H1 (cell line): ENCODE data around the gene ELMOD1. TPM values are rescaled to one million over a fixed set of nuclear protein-coding genes. Genes with fewer than 3 reads are reported as not detected.

ENCODE experiments used
- CTCF ChIA-PET: fragments of 300-600 bp; sonication (Branson Sonifier 250); formaldehyde crosslinking; loops from one replicate; lab custom pipeline; 2021; ENCODE audit not compliant: partially characterized antibody; lab: Charles Lee
- POLR2A ChIA-PET: fragments of 300-600 bp; sonication (Branson Sonifier 250); formaldehyde crosslinking; loops from one replicate; lab custom pipeline; 2021; ENCODE audit warnings: inconsistent platforms; ENCODE audit not compliant: partially characterized antibody; lab: Charles Lee
- DNase-seq, 2 experiments: peaks; one replicate each; pipeline versions ENCODE4 v3.0.0 to v3.0.0-alpha.2; 2010 to 2022; ENCODE audit warnings: low spot score in 2 of 2, low read depth in 1 of 2, mixed read lengths in 1 of 2
- FAIRE-seq: peaks from 2 replicates; lab custom pipeline; 2011; peaks lifted over from hg19 to GRCh38; lab: Jason Lieb, UNC
- H2AFZ ChIP-seq: 2 replicates; pipeline ENCODE4 v1.8.1; 2012; ENCODE audit warnings: low read length, inconsistent platforms
- H2AK5ac ChIP-seq: 2 replicates; pipeline ENCODE4 v1.6.1; 2013; ENCODE audit warnings: low read depth, low read length
- H2BK120ac ChIP-seq: replicated peaks from 2 replicates; pipeline ENCODE3; 2013; ENCODE audit warnings: low read depth, low read length, inconsistent platforms
- H2BK12ac ChIP-seq: 2 replicates; pipeline ENCODE4 v1.6.1; 2013; ENCODE audit warnings: low read depth, low read length
- H2BK15ac ChIP-seq: 2 replicates; pipeline ENCODE4 v1.6.1; 2013; ENCODE audit warnings: low read length
- H2BK20ac ChIP-seq: 2 replicates; pipeline ENCODE4 v1.6.1; 2013; ENCODE audit warnings: low read length
- H2BK5ac ChIP-seq: 2 replicates; pipeline ENCODE4 v1.6.1; 2013; ENCODE audit warnings: low read depth, low read length
- H3K14ac ChIP-seq: 2 replicates; pipeline ENCODE4 v1.6.1; 2013; ENCODE audit warnings: inconsistent platforms; ENCODE audit not compliant: insufficient read length
- H3K18ac ChIP-seq: 2 replicates; pipeline ENCODE4 v1.6.1; 2013; ENCODE audit warnings: low read length; ENCODE audit errors: extremely low read depth
- H3K23ac ChIP-seq: 2 replicates; pipeline ENCODE4 v1.6.1; 2013; ENCODE audit warnings: inconsistent platforms; ENCODE audit not compliant: insufficient read length
- H3K23me2 ChIP-seq: 2 replicates; pipeline ENCODE4 v1.6.1; 2013; ENCODE audit warnings: low read depth, low read length
- H3K27ac ChIP-seq: 2 replicates; pipeline ENCODE4 v1.6.1; 2011; ENCODE audit warnings: low read depth, low read length, inconsistent platforms
- H3K27me3 ChIP-seq, 4 experiments: replicated peaks in 1 of 4; 1 replicate in 1 of 4; 2 replicates in 3 of 4; pipeline versions ENCODE4 v1.6.1 to v1.8.1; 2011 to 2013; ENCODE audit warnings: low read length in 3 of 4, mild to moderate bottlenecking in 3 of 4, inconsistent platforms in 2 of 4, mixed read lengths in 2 of 4, moderate library complexity in 1 of 4; ENCODE audit not compliant: control insufficient read depth in 3 of 4, insufficient read depth in 3 of 4; ENCODE audit errors: extremely low read depth in 1 of 4
- H3K36me3 ChIP-seq, 4 experiments: 2 replicates each; pipeline versions ENCODE4 v1.6.1 to v1.8.1; 2011 to 2013; ENCODE audit warnings: mild to moderate bottlenecking in 4 of 4, low read length in 3 of 4, moderate library complexity in 2 of 4, control low read depth in 1 of 4, inconsistent platforms in 1 of 4; ENCODE audit not compliant: insufficient read depth in 4 of 4, control insufficient read depth in 2 of 4
- H3K4ac ChIP-seq: replicated peaks from 2 replicates; pipeline ENCODE3; 2013; ENCODE audit warnings: low read length, low read depth, mixed read lengths, inconsistent platforms; ENCODE audit not compliant: insufficient read length
- H3K4me1 ChIP-seq, 4 experiments: replicated peaks in 1 of 4; 1 replicate in 1 of 4; 2 replicates in 3 of 4; pipeline versions ENCODE4 v1.6.1 to v1.8.1; 2011 to 2013; ENCODE audit warnings: low read length in 3 of 4, inconsistent platforms in 2 of 4, mixed read lengths in 1 of 4; ENCODE audit not compliant: insufficient read depth in 4 of 4, control insufficient read depth in 3 of 4
- H3K4me2 ChIP-seq, 2 experiments: 2 replicates each; pipeline versions ENCODE4 v1.6.1 to v1.8.1; 2011 to 2013; ENCODE audit warnings: low read depth in 2 of 2, low read length in 2 of 2, control low read depth in 1 of 2, inconsistent platforms in 1 of 2, mild to moderate bottlenecking in 1 of 2; ENCODE audit not compliant: insufficient read depth in 1 of 2
- H3K4me3 ChIP-seq, 4 experiments: fragments of 200-600, 300-600 bp in 1 of 4; sonication (generic), shearing (Covaris generic), sonication (Bioruptor Twin) in 1 of 4; 2 replicates each; pipeline versions ENCODE4 v1.5.1 to v1.8.1; 2011 to 2016; ENCODE audit warnings: low read length in 4 of 4, low read depth in 3 of 4, control low read depth in 2 of 4, inconsistent platforms in 2 of 4, mild to moderate bottlenecking in 2 of 4, mixed read lengths in 1 of 4, moderate library complexity in 1 of 4; ENCODE audit not compliant: insufficient read depth in 2 of 4; ENCODE audit errors: extremely low read depth in 1 of 4
- H3K56ac ChIP-seq: replicated peaks from 2 replicates; pipeline ENCODE3; 2013; ENCODE audit warnings: low read depth, mild to moderate bottlenecking, mixed read lengths, low read length, inconsistent platforms; ENCODE audit not compliant: insufficient read length
- H3K79me1 ChIP-seq: 2 replicates; pipeline ENCODE4 v1.6.1; 2013; ENCODE audit warnings: low read depth, low read length, control low read depth
- H3K79me2 ChIP-seq, 2 experiments: 2 replicates each; pipeline versions ENCODE4 v1.6.1 to v1.8.1; 2012 to 2013; ENCODE audit warnings: low read length in 2 of 2, mild to moderate bottlenecking in 2 of 2, inconsistent platforms in 1 of 2; ENCODE audit not compliant: insufficient read depth in 2 of 2, control insufficient read depth in 1 of 2
- H3K9ac ChIP-seq, 4 experiments: replicated peaks in 1 of 4; 1 replicate in 1 of 4; 2 replicates in 3 of 4; pipeline versions ENCODE4 v1.6.1 to v1.8.1; 2011 to 2013; ENCODE audit warnings: low read depth in 3 of 4, low read length in 3 of 4, control low read depth in 2 of 4, mild to moderate bottlenecking in 2 of 4, moderate library complexity in 2 of 4, inconsistent platforms in 1 of 4; ENCODE audit errors: extremely low read depth in 1 of 4
- H3K9me3 ChIP-seq, 2 experiments: 2 replicates each; pipeline versions ENCODE4 v1.6.1 to v1.8.1; 2012 to 2013; ENCODE audit warnings: mild to moderate bottlenecking in 2 of 2, moderate library complexity in 2 of 2, control low read depth in 1 of 2, inconsistent platforms in 1 of 2, low read depth in 1 of 2, low read length in 1 of 2, mixed read lengths in 1 of 2; ENCODE audit not compliant: insufficient read depth in 2 of 2
- H4K20me1 ChIP-seq, 2 experiments: replicated peaks in 1 of 2; 2 replicates each; pipeline versions ENCODE3 to v1.8.1; 2011 to 2013; ENCODE audit warnings: inconsistent platforms in 2 of 2, low read length in 2 of 2, mild to moderate bottlenecking in 1 of 2; ENCODE audit not compliant: insufficient read depth in 2 of 2, control insufficient read depth in 1 of 2
- H4K5ac ChIP-seq: 2 replicates; pipeline ENCODE4 v1.6.1; 2013; ENCODE audit warnings: low read length, low read depth, mixed read lengths, inconsistent platforms; ENCODE audit not compliant: insufficient read length
- H4K8ac ChIP-seq: 2 replicates; pipeline ENCODE4 v1.8.0; 2013; ENCODE audit warnings: mild to moderate bottlenecking, moderate library complexity, low read length, inconsistent platforms; ENCODE audit not compliant: insufficient read depth; ENCODE audit errors: extremely low read depth
- H4K91ac ChIP-seq: replicated peaks from 2 replicates; pipeline ENCODE3; 2013; ENCODE audit warnings: low read length, mixed read lengths, inconsistent platforms; ENCODE audit not compliant: insufficient read length
- ASH2L ChIP-seq: fragments of 200-600, 300-600 bp; sonication (generic); IDR thresholded peaks from one replicate; pipeline ENCODE4 v1.7.1; 2017; ENCODE audit warnings: low read length
- ATF2 ChIP-seq: IDR thresholded peaks from 2 replicates; pipeline ENCODE4 v1.6.1; 2012; ENCODE audit warnings: low read length, inconsistent platforms
- CREB1 ChIP-seq: IDR thresholded peaks from 2 replicates; pipeline ENCODE4 v1.6.1; 2012; ENCODE audit warnings: inconsistent platforms
- HDAC2 ChIP-seq, 2 experiments: fragments of 300-600 bp in 1 of 2; sonication (generic) in 1 of 2; IDR thresholded peaks; 2 replicates each; pipeline ENCODE4 v1.6.1; 2011 to 2012; ENCODE audit warnings: low read depth in 2 of 2, low read length in 2 of 2, mild to moderate bottlenecking in 2 of 2, moderate library complexity in 2 of 2, borderline replicate concordance in 1 of 2, inconsistent platforms in 1 of 2
- HDAC6 ChIP-seq: IDR thresholded peaks from one replicate; pipeline ENCODE4 v1.7.1; 2012; ENCODE audit warnings: low read depth, mild to moderate bottlenecking, inconsistent platforms, low read length, moderate library complexity
- KDM5A ChIP-seq: fragments of 200-600 bp; IDR thresholded peaks from 2 replicates; pipeline ENCODE4 v1.7.1; 2012; ENCODE audit warnings: mild to moderate bottlenecking, low read length, inconsistent platforms, mixed read lengths
- POLR2AphosphoS5 ChIP-seq: IDR thresholded peaks from 2 replicates; pipeline ENCODE4 v1.6.1; 2011; ENCODE audit warnings: low read depth, low read length
- RAD21 ChIP-seq, 2 experiments: IDR thresholded peaks in 1 of 2; conservative IDR thresholded peaks in 1 of 2; 2 replicates each; pipeline ENCODE4 v1.6.1; 2011; ENCODE audit warnings: low read depth in 2 of 2, low read length in 2 of 2, improper control_type of control experiment in 1 of 2, inconsistent platforms in 1 of 2, mild to moderate bottlenecking in 1 of 2, moderate library complexity in 1 of 2
- RBBP5 ChIP-seq: IDR thresholded peaks from 2 replicates; pipeline ENCODE4 v1.7.1; 2012; ENCODE audit warnings: low read depth, mild to moderate bottlenecking, inconsistent platforms, low read length, moderate library complexity, borderline replicate concordance
- SP1 ChIP-seq: IDR thresholded peaks from 2 replicates; pipeline ENCODE4 v1.6.1; 2011; ENCODE audit warnings: low read depth, low read length
- SP2 ChIP-seq: IDR thresholded peaks from 2 replicates; pipeline ENCODE4 v1.6.1; 2012; ENCODE audit warnings: mild to moderate bottlenecking, low read length, inconsistent platforms
- SUZ12 ChIP-seq: fragments of 200-600 bp; sonication (generic); IDR thresholded peaks from 2 replicates; pipeline ENCODE4 v1.6.1; 2012; ENCODE audit warnings: mild to moderate bottlenecking, inconsistent platforms, low read length, moderate library complexity, mixed read lengths
- WGBS, 2 experiments: shearing (Covaris generic) in 1 of 2; methylation state at CpG; one replicate each; pipeline versions ENCODE4 v1.1.6 to v1.1.7; 2013 to 2015; ENCODE audit warnings: low lambda C conversion rate in 2 of 2, mixed read lengths in 2 of 2, inconsistent platforms in 1 of 2, low coverage in 1 of 2, missing lambda C conversion rate in 1 of 2; ENCODE audit not compliant: insufficient replicate concordance in 2 of 2, insufficient coverage in 1 of 2, insufficient read length in 1 of 2; ENCODE audit errors: extremely low coverage in 1 of 2, missing lambda C conversion rate in 1 of 2; 5-methylcytosine and 5-hydroxymethylcytosine counted together
- polyA plus RNA-seq, 7 experiments: library from polyadenylated mRNA; depleted of rRNA in 3 of 7; stranded (reverse) in 5 of 7; unstranded in 2 of 7; fragments of >200 nt in 5 of 7; fragments of 200-250 nt in 2 of 7; gene quantifications; 1 replicate in 5 of 7; 2 replicates in 1 of 7; 4 replicates in 1 of 7; pipeline versions ENCODE4 v1.2.1 to v1.2.3, GENCODE V29; 2011 to 2013; ENCODE audit warnings: missing spikeins in 2 of 7, mixed read lengths in 2 of 7
- total RNA-seq: library from RNA; stranded (reverse); fragmentation: NEBNext Ultra II Directional; extraction: Animal tissue kit (Norgen Biotek cat#: 25700); gene quantifications from 2 replicates; pipeline ENCODE4 v1.2.1, GENCODE V29; 2021

The ELMOD1 gene
- total and polyA plus RNA-seq, 2 of the 8 experiments (the other 6 are each of a cell fraction or from before 2014, with no cell fraction given), result 0.47 to 1.6 TPM

GRCh38 chr11:107593951-107594350, 3.0 kb downstream of the ELMOD1 start:
- H3K9me3 ChIP-seq, result no peaks in the 10 kb centered on the region
- ChIA-PET CTCF (interaction anchor here (0.8 to 8.6 kb wide), 7 partner anchors 13 to 95 kb away, joined by 3 to 73 read pairs (median 5); partner anchors contain the start of gene ALKBH8), POLR2A (no interaction called here)
- no peaks in the 10 kb centered on the region for H3K79me1 ChIP-seq
- 17% methylated on average over 4 of the region's 4 CpGs; no CpG with 5 or more reads in 1 of the 2 experiments for WGBS, 2 experiments
- no peak overlapping the region for H3K56ac ChIP-seq
- H2BK120ac ChIP-seq, result no peak overlapping the region
- H3K4me3 ChIP-seq, result peak overlapping the region in 1 of 4 experiments; percentile 39; a peak in 2 of 8 replicates
- no peak overlapping the region for H3K9ac ChIP-seq
- peaks cover 4 to 7% of the 10 kb centered on the region in 2 experiments for H4K20me1 ChIP-seq
- H3K14ac ChIP-seq, result no peak overlapping the region
- H3K79me2 ChIP-seq, result no peaks in the 10 kb centered on the region
- H3K23me2 ChIP-seq, result peaks cover 11% of the 10 kb centered on the region
- H2AK5ac ChIP-seq, result no peak overlapping the region
- no peak overlapping the region for H2BK12ac ChIP-seq
- H2BK5ac ChIP-seq, result no peak overlapping the region
- no peak overlapping the region for H3K23ac ChIP-seq
- peaks cover 0 to 17% (median 12%) of the 10 kb centered on the region in 4 experiments; a peak in 6 of 7 replicates for H3K4me1 ChIP-seq
- peaks cover 17 to 50% (median 39%) of the 10 kb centered on the region in 4 experiments for H3K27me3 ChIP-seq
- H4K8ac ChIP-seq, result no peak overlapping the region
- no peak overlapping the region for H3K4ac ChIP-seq
- H3K4me2 ChIP-seq, result peak overlapping the region; percentile 49 to 59
- no peak for DNase-seq
- H2BK20ac ChIP-seq, result peak overlapping the region; percentile 49; the same call in 1 of the 2 replicates
- H4K91ac ChIP-seq, result no peak overlapping the region
- H3K36me3 ChIP-seq, result no peaks in the 10 kb centered on the region
- FAIRE-seq, result no peak
- no peak overlapping the region for H2AFZ ChIP-seq
- no peak overlapping the region for H3K18ac ChIP-seq
- no peak overlapping the region for H4K5ac ChIP-seq
- H3K27ac ChIP-seq, result no peak overlapping the region
- 0 out of 2 replicates have a peak overlapping the region, but pooled peaks have one; percentile 10 for H2BK15ac ChIP-seq
- TF ChIP-seq RBBP5 (no peak), KDM5A (no peak), RAD21 (IDR thresholded peaks at IDR 0.05 in 1 of 2, conservative IDR thresholded peaks at IDR 0.05 in 1 of 2; ENCODE audit: low read depth in 2 of 2, low read length in 2 of 2) (no peak), HDAC2 (IDR thresholded peaks at IDR 0.05; ENCODE audit: borderline replicate concordance in 1 of 2, low read depth in 2 of 2, low read length in 2 of 2) (no peak), ASH2L (no peak), ATF2 (no peak), CREB1 (no peak), SP1 (no peak), SP2 (no peak), HDAC6 (no peak), SUZ12 (no peak), POLR2AphosphoS5 (no peak)
